HG02798 (cell line): Measurements from ENCODE around the gene KRT86.

ENCODE experiments used
- ATAC-seq: cut with Tn5 transposase; IDR thresholded peaks from one replicate; pipeline ENCODE4 v1.9.1; 2021; ENCODE audit warnings: mild to moderate bottlenecking; ENCODE audit not compliant: unreplicated experiment, poor library complexity

Gene KRT86

DNA sequence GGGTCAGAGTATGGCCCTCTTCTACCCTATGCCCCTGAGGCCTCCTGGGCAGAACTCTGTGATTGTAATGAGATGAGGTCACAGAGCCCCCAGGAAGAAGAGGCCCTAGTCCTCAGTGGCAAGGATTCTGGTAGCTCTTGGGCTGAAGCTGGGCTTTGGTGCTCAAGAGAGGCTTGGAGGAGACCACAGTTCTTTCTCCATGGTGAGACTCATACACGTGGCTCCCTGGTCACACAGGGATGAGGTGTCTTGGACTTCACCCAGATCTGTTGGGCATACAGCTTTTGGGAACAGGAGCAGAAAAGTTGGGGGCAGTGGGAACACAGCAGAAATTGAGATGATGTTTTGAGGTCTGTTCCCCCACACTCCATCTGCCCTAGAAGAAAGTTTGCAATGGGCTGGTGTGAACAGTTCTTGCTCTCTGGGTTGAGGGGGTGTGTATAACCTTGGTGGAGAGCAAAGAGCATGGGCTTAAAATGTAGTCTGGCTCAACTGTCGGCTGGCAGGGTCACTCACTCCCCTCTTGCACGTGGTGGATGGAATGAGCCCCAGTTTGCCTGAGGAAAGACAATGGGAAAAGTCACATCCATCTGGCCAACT lies at the start of gene KRT86:
Gene KRT86 (plus strand): TSS at position 125 of the 600 bp plus-strand sequence. CDS start 27,272 bp downstream, outside the sequence.
- ATAC-seq = no peak

DNA sequence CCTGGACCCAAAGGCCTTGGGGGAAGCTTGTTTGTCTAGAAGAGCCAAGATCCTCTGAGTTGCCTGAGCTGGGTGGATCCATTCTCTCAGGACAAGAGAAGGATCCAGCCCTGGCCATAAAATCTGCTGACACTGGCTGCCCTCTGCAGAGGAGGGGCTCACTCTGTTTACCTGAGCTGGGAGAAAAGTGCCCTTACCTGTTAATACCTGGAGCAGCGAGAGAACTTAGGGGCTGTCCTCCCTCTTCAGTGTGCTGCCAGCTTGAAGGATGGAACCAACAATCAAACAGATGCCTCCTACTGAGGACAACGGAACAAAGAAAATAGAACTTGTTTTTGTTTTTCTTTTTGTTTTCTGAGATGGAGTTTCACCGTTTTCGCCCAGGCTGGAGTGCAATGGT lies 48.7 kb upstream of the KRT86 start:
- ATAC-seq = no peak

DNA sequence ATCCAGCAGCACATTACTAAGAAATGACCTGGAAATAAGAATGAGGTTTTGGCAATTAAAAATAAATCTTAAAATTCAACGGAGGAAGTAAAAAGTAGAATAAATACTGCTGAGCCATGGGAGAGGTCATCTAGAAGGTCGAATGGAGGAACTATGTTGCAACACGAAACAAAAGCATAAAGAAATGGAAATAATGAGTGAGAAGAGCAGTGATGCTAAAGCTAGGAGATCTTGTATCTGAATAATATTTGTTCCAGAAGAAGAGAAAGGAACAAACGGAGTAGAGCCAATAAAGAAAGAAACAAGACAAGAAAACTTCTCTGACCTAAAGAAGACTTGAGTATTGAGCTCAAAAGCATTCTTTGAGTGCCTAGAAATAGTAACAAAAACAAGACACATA lies 48.0 kb upstream of the KRT86 start:
- ATAC-seq = no peak

DNA sequence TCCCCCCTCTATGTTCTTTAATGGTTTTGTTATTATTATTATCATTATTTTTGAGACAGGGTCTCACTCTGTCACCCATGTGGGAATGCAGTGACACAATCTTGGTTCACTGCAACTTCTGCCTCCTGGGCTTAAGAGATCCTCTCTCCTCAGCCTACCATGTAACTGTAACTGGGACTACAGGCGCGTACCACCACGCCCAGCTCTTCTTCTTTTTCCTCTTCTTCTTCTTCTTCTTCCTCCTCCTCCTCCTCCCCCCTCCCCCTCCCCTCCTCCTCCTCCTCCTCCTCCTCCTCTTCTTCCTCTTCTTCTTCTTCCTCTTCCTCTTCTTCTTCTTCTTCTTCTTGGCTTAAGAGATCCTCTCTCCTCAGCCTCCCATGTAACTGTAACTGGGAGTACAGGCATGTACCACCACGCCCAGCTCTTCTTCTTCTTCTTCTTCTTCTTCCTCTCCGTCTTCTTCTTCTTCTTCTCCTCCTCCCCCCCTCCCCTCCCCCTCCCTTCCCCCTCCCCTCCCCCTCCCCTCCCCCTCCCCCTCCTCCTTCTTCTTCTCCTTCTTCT lies 46.8 kb upstream of the KRT86 start:
- ATAC-seq = no peak

DNA sequence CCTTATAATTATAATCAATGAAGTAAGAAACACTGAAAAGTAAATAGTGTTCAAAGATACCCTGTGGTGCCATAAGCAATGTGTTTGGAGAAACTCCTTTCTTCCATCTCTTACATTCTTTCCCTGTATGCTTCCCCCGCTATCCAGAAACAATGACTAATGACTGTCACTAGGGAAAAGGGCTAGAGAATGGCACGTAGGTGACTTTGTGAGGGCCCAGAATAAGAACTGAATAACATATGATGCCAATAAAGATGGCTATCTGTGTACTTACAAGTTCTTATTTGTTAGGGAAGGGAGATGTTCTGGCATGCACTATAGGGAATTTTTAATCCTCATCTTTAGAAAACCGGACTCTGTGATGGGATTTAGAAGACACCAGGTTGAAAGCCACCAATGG lies 46.1 kb upstream of the KRT86 start:
- no peak for ATAC-seq

DNA sequence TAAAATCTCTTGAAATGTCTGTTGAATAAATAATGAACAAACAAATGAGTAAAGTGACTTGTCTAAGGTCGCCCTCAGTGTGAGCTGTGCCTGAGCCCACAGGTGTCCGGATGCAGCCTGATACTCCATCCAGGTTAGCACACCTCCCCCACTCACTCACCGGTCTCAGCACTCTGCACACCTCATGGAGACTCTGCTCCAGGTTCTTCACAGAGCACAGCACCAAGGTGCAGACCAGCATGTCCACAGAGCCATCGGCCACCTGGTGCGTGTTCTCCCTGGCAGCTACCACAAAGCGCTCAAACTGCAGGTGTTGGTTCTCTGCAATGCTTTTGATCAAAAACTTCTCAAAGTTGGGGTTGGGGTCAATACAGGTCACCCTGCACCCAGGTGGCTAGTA lies 45.5 kb upstream of the KRT86 start:
- no peak for ATAC-seq

DNA sequence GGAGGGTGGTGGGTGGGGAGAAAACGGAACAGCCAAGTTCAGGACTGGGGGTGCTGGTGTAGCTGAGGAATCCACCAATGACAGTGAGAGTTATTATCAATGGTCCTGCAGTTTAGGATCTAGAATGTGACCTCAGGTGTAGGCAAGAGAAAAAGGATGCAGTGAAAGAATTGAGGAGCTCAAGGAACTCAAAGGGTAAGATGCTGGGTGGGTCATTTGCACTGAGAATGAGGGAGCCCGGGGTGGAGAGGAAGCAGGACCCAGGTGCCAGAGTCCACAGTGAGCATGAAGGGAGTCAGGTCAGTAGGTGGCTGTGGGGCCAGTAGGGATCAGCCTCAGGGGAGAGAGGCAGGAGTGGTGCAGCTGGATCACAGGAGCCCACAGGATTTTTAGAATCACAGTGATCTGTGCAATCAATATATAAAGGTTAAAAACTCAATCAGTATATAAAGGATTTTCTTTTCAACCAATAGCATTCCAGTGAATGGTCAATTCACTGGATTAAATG lies 44.6 kb upstream of the KRT86 start:
- no peak for ATAC-seq

DNA sequence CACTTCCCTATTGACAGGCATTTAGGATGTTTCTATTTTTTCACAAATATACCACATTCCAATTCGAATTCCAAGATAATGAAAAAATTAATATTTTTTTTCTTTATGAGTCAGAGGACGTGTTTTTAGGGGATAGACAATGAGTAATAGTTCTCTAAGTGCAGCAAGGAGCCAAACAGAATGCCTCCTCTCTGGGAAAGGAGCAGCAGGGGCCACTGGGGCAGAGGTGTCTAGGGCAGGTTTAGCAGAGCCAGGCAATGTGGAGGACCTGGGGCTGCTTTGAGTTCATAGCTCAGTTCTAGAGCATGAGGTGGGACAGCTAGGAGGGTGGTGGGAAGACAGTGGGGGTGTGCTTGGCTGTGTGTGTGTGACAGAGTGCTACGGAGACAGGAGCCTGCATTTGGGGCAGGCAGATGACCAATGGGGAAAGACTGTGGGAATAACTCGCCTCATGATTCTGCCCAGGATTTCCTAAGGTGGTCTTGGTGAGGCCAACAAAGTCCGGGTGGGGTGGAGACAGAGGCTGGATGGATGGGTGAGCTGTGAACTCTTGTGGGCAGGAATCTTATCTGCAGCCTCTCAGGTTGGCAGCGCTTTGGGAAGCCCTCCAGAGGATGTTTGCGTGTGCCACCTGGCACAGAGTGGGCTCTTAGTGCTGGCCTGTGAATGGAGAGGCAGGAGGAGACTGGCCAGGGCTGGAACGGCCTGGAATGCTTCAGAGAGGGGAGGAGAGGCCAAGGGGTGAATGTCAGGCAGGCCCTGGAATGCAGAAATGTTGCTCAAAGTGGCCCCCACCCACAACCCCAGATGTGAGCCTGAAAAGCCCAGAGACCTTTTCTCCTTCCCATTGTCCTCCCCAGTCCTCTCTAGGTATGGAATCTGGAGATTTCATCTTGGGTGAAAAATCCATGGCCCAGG lies 43.8 kb upstream of the KRT86 start:
- ATAC-seq = no peak

DNA sequence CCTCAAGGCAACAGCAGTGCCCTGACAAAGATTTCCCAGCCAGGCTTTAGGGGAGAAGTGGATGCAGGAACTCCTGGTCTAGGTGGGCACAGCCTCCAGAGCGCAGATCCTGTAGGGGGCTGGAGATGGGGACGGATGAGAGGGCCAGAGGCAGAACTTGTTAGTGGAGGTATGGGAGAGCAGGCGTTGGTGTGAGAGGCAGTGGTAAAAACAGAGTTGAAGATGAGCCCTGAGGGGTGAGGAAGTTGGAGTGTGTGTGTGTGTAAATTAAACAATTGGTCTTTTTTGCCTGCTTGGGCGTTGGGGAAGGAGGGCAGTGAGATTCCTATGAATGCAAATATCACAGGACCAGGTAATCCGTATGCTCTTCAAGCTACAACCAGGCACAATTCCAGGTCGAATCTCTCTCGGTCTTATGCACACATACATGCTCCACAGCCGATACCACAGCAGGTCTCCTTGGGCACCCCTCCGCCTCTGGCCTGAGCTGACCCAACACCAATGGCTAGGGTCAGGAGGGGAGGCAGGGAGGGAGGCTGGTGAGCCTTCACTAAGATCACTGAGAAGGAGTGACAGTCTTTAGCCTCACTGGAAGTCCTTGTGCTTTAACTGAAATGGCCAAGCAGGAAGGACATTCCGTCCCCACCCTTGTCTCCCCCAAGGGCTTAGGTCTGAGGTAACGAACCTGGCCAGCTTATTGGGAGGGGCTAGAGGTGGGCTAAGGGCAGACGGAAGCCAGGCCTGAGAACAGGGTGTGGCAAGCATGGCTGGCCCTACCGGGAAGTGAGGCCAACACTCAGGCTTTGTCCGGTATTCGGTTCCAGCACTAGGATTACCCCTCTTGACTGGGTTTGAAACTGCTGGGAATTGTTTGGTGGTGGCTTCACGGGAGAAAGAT lies 42.9 kb upstream of the KRT86 start:
- ATAC-seq = no peak

DNA sequence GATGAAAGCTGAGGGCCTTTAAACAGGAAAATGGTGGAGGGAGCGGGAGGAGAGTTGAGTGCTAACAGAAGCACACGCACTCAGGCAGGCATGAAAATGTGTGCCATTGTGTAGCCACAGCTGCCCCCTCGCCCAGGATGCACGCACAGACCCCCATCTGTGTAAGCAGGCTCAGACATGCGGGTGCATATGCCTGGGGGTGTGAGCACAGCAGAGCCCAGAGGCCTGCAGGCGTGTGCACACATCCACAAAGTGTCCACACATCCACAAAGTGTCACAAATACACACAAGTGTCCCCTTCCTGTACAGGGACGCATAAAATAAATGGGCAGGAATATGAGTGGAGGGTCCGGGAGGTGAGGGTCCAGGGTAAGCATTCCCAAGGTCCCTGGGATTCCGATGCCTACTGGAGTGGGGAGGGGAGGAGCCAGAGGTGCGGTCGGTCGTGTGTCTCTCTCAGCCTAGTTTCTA lies 42.2 kb upstream of the KRT86 start:
- no peak for ATAC-seq

DNA sequence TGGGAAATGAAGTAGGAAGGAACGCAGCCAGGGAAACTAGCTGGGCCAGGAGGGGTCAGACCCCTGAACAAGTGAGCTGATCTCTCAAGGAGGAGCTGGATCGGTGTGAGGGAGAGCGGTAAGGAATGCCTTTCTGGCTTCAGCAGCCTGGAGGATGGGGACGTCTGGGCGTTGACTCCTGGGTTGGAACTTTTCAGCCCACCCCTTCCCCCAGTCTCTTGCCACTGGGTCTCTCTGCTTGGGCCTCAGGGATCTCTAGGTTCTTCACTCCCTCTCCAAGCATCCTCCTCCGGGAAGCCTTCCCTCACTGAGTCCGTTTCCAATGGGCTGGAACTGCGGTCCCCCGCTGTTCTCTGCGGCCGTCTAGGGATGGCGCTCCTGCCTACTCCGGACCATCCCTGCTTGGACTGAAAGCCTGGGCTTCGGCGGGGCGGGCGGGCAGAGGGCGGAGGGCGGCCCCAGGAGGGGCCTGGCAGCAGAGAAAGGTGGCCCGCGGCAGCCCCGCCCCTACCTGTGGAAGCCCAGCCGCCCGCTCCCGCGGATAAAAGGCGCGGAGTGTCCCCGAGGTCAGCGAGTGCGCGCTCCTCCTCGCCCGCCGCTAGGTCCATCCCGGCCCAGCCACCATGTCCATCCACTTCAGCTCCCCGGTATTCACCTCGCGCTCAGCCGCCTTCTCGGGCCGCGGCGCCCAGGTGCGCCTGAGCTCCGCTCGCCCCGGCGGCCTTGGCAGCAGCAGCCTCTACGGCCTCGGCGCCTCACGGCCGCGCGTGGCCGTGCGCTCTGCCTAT lies 41.6 kb upstream of the KRT86 start, which contains the start of gene KRT7:
Gene KRT7 (plus strand): TSS at position 570 of the 788 bp plus-strand sequence. CDS start 54 bp downstream, at position 624.
- no peak for ATAC-seq

DNA sequence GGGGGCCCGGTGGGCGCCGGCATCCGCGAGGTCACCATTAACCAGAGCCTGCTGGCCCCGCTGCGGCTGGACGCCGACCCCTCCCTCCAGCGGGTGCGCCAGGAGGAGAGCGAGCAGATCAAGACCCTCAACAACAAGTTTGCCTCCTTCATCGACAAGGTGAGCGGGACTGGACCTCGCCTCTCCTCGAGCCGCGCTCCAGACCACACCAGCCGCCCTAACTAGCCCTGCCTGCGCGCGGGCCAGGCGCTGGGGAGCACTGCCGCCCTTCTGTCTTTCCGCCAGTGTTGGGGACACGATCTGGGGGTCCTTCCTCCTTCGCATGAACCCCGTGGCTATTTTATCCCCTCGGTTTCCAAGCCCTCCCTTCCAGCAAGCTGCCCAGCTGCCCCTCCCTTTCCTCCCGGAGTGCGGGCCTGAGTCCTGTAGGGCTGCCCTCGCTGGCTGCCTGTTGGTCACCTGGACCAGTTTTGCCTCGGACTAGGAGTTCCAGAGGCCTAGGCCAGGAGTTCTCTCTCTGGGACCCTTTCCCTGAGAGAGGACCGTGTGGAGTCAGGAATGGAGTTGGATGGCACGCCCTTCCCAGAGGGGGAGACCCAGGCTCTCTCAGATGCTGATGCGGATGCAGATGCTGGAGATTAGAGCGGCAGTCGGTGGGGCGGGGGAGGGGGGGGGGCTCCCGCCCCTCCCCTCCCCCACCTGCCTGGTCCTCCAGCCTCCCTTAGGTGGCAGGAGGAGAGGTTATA lies 40.8 kb upstream of the KRT86 start:
- ATAC-seq = no peak

DNA sequence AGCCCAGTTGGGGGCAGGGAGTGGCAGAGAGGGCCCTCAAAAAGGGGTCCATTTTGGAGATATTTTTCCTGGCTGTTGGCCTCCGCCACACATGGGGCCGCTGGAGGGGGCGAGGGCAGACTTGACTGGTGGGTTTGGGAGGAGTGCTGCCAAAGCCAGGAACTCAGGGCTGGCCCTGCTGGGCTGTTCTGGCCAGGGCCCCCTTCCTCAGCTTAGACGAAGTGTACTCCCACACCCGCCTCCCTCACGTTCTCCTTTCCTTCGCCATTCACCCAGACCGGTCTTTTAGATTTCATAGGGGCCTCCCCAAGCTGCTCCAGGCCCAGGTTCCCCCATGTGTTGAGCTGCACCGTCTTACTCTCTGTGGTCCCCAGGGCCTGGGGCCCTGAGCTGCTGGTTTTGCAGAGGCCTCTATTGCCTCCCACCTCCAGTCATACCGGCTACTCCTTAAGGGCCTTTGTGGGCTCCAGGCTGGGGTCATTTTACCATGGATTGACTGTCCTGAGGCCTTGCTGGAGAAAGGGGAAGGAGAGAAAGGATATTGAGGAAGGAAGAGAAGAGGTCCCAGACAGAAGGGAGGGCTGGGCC lies 40.1 kb upstream of the KRT86 start:
- no peak for ATAC-seq

DNA sequence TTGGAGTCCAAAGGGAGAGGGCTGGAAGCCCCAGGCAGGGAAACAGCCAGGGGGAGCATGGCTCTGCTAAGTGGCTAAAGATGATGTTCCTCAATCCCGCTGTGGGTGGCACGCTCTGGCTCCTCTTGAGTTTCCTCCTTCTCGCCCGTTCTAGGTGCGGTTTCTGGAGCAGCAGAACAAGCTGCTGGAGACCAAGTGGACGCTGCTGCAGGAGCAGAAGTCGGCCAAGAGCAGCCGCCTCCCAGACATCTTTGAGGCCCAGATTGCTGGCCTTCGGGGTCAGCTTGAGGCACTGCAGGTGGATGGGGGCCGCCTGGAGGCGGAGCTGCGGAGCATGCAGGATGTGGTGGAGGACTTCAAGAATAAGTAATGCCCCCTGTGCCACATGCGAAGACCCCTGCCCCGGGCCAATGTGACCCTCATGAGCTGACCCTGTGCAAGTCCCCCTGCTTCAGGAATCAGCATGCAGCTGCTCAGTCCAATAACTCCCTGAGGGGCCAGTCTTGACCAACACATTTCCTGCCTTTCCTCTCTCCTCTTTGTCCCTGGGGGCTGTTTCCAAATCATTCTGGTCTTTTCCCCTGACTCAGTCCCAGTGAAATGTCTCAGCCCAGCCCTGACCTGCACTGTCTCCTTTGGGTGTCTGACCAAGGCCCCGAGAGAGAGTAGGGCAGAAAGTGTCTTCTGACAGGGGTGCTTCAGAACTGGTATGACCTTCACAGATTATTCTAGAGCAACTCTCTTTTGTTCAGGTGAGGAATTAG lies 39.3 kb upstream of the KRT86 start:
- ATAC-seq = no peak

DNA sequence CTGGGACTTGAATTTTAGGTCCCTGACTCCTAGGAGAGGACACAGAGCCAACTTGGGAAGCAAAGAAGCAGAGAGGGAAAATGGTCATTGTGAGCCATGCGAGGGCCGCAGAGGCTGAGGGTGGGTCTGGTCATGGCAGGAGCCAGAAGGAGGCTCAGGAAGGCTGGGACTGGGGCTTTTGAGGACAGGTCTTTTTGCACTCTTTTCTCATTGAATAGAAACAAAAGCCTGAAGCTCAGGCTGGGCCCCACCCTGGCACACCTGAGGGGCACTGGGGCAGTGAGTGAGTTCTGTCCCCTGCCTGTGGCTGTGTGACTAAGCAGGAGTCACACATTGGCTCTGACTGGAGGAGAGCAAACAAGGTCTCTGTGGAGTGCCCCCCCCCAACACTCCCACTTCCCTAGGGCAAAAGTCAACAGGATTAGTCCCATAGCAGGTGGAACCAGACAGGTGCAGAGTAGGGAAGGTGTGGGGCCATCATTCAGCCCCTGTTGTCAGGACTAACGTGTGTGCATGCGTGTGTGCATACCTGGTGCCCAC lies 38.6 kb upstream of the KRT86 start:
- no peak for ATAC-seq

DNA sequence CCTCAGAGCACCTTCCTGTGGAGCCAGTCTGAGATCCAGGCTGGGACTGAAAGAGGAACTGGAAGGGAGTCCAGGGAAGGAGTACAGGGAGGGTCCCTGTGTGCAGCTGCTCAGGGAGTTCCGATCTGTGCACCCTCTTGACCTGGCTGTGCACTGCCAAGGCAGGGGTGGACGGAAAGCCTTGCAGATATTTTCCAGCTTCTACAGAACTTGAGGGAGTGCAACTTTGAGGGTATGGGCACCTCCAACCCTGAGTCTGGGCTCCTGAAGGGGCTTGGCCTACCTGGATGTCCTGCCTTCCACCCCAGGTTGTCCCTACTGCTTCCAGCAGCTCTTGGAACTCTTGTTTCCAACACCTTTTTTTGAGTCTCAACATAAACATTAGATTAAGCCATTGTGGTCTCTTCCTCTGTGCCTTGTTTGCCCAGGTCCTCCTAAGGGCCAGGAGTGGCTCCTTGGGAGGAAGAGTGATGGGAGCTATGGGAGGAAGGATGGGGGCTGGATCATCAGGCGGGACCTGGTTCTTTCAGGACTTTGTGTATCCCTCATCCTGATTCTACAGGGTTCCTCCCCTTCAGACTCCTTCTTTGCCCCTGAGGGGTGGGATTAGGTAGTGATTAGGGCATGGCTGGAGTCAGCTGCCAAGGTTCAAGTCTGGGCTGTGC lies 37.9 kb upstream of the KRT86 start:
- no peak for ATAC-seq
